HG03139 (cell line): ENCODE measurements around the gene SETD2.
"Not testable (repeated sequence)": the region's sequence is repeated elsewhere in the genome, so short reads cannot be mapped to it uniquely, and the experiment has no call there.

ENCODE experiments used
- ATAC-seq: cut with Tn5 transposase; IDR thresholded peaks from one replicate; pipeline ENCODE4 v1.9.1; 2021; ENCODE audit not compliant: unreplicated experiment

Gene SETD2

GRCh38 chr3:47149339-47149933 lies 14.5 kb downstream of the SETD2 start:
- ATAC-seq: no peak

GRCh38 chr3:47145272-47145671 lies 18.6 kb downstream of the SETD2 start:
- no peak for ATAC-seq

DNA sequence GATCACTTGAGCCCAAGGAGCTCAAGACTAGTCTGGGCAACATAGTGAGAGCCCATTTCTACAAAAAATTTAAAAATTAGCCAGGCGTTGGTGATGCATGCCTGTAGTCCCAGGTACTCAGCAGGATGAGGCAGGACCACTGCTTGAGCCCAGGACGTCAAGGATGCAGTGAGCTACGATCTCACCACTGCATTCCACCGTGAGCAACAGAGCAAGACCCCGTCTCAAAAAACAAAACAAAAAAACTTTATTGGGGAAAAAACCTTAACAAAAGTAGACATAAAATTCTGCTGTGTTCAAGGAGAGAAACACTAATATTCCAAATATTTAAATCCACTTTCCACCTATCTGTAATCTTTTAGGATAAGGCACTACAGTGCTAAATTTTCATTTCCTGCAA lies 20.8 kb downstream of the SETD2 start:
- no peak for ATAC-seq

- ATAC-seq: not testable (repeated sequence)
Measured at GRCh38 chr3:47142536-47142935, 21.4 kb downstream of the SETD2 start.

DNA sequence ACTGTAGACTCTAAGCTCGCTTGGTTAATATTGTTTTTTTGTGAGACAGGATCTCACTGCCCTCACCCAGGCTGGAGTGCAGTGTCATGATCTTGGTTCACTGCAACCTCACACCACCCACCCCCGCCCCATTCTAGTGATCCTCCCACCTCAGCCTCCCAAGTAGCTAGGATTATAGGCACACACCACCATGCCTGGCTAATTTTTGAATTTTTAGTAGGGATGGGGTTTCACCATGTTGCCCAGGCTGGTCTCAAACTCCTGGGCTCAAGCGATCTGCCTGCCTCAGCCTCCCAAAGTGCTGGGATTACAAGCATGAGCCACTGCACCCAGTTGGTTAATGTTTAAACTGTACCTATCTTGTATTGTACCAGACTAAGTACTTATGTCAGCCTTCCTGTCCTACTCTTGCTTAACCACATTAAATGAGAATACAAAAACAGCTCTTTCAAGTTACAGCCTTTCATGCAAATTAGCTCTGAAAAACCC lies 22.9 kb downstream of the SETD2 start:
- ATAC-seq: peak; percentile 80

DNA sequence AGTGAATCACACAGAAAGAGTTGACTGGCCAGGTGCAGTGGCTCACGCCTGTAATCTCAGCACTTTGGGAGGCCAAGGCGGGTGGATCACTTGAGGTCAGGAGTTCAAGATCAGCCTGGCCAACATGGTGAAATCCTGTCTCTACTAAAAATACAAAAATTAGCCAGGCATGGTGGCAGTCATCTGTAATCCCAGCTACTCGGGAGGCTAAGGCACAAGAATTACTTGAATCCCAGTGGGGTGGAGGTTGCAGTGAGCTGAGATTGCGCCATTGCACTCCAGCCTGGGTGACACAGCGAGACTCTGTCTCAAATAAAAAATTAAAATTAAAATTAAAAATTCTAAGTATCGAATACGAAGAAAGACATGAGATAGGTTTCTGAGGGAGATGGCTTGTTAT lies 23.4 kb downstream of the SETD2 start:
- not testable (repeated sequence) for ATAC-seq

- ATAC-seq: no peak
Measured at GRCh38 chr3:47134311-47134710, 29.6 kb downstream of the SETD2 start.

- no peak for ATAC-seq
Measured at GRCh38 chr3:47133641-47134040, 30.3 kb downstream of the SETD2 start.

GRCh38 chr3:47130557-47130956 lies 33.4 kb downstream of the SETD2 start:
- ATAC-seq: no peak

GRCh38 chr3:47128137-47128536 lies 35.8 kb downstream of the SETD2 start:
- ATAC-seq: no peak

DNA sequence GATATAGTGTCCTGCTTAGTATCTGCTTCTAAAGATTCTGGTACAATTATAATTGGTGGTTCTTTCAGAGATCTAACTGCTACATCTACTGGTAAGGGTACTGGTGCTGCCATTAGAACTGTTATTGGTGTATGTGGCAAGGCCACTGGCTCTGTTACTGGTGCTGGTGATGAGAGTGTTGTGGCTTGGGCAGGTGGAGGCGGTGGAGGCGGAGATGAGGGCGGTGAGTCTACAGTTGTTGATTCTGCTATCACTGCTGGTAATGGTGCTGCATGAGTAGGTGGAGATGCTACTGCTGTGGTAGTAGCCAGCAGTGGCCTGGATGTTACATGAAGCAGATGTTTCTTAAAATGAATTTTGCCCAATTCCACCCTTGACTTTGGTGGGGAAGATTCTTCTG lies 40.1 kb downstream of the SETD2 start:
- no peak for ATAC-seq

DNA sequence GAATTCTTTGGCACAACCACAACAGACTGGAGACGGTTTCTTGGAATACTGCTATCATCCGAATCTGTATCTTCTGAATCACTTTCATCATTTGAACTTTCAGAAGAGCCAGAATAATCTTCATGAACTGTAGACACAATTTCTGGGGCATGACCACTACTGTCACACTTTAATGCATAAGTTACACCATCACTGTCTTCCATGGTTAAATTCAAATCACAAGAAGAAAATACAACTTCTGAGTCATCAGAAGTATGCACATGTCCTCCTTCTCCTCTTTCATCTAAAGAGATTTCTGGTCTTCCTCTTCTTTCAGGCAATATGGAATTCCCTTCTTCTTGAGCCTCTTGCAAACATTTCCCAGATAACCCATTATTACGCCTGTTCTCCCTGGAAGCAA lies 42.5 kb downstream of the SETD2 start:
- no peak for ATAC-seq

DNA sequence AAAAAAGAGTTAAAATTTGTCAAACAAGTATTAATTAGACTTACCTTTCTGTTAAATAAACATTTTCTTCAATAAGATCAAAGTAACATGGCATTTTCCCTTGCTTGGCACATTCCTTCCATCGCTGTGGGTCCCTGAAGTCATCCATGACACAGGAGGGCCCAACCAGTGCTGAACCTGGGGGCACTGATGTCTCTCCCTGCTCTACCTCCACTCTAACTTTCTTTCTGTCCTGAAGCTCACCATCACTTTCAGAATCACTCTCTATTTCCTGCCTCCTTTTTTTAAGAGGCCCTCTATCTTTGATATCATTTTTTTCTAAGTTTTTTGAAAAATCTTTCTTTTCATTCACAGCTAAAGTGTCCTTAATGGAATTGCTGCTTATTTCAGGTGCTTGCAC lies 43.8 kb downstream of the SETD2 start:
- ATAC-seq: no peak

DNA sequence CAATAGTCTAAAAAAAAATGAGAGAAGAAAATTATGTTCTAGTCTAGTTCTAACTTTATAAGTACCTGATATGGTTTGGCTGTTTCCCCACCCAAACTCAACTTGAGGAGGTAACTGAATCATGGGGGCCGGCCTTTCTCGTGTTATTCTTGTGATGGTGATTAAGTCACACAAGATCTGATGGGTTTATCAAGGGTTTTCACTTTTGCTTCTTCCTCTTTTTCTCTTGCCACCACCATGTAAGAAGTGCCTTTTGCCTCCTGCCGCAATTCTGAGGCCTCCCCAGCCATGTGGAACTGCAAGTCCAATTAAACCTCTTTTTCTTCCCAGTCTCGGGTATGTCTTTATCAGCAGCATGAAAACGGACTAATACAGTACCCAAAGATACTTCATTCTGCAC lies 44.5 kb downstream of the SETD2 start:
- not testable (repeated sequence) for ATAC-seq

DNA sequence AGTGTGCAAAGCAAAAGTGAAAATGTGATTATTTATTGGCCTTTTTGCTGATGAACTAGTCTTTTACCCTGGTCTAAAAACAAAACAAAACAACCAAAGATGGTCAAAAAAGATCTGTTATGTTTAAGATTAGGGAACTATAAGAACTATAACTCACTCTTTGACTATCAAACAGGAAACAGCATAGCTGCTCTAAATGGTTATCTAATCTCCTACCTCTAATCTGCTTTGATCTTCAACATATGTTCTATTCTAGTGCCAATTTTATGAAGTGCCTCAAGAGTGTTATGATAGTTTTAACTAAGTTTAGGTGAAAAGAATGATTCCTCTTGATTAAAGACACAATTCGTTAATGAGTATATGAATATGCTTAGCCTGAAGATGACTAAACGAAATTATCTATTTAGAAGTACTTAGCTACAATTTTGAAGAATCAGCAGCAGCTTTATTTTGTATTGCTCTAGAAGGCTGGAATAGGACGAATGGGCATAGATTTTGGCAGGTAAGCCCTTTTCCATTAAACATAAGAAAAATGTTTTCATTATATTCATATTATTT lies 46.0 kb downstream of the SETD2 start:
- ATAC-seq: no peak

GRCh38 chr3:47115524-47115923 lies 48.4 kb downstream of the SETD2 start:
- ATAC-seq: not testable (repeated sequence)

DNA sequence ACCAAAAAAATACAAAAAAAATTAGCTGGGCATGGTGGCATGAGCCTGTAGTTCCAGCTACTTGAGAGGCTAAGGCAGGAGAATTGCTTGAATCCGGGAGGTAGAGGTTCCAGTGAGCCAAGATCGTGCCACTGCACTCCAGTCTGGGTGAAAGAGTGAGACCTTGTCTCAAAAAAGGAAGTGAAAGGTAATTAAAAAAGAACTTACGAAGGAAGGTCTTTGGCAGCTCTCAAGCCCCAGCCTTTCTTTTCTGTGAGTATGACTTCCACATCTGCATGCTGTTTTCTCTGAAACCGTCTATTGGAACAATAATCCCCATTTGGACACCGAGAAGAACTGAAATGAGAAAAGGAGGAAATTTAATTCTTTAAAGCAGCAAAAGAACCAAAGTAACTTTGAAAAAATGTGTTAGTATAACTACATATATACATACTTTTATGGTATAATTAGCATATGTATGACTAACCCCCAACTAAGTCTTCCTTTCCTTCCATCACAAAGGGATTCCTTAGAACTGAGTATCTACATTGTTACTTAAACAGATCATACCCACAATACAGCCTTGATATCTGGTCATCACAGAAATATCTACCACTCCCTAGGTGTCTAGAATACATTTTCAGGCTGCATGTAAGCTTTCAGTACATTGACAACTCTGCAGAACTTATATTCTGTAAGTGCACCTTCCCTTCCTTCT lies 50.1 kb downstream of the SETD2 start:
- no peak for ATAC-seq

GRCh38 chr3:47112997-47113396 lies 50.9 kb downstream of the SETD2 start:
- ATAC-seq: no peak

DNA sequence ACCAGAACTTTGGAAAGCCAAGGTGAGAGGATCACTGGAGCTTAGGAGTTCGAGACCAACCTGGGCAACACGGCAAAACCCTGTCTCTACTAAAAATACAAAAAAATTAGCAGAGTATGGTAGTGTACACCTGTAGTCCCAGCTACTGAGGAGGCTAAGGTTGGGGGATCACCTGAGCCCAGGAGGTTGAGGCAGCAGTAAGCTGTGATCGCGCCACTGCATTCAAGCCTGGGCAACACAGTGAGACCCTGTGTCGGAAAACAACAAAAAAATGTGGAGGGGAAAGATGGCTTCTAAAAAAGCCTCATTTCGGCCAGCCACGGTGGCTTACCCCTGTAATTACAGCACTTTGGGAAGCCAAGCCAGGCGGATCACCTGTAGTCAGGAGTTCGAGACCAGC lies 54.5 kb downstream of the SETD2 start:
- no peak for ATAC-seq

DNA sequence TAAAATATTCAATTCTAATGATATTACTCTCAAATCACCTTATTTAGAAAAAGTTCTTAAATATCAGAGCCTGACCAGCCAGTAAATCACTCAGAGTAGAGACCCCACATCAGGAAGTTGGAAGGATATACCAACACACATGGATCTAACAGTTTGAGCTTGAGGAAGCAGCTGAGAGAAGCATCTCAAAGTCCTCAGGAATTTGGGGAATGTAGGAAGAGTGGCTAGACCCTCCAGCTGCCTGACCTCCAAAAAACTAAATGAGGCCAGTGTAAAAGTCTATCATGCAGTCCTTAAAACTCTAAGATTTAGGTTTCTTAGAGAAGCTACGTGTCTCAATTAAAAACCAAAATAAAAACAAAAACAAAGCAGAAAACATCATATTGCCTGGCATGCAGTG lies 55.4 kb downstream of the SETD2 start:
- no peak for ATAC-seq

GRCh38 chr3:47104259-47104658 lies 59.7 kb downstream of the SETD2 start:
- ATAC-seq: no peak

- no peak for ATAC-seq
Measured at GRCh38 chr3:47103619-47104018, 60.3 kb downstream of the SETD2 start.
